HG03460 (cell line): ENCODE data around the gene KASH5.

Experiments
- ATAC-seq: cut with Tn5 transposase; IDR thresholded peaks from one replicate; pipeline ENCODE4 v1.9.1; 2021; ENCODE audit not compliant: unreplicated experiment

The KASH5 gene, protein sequence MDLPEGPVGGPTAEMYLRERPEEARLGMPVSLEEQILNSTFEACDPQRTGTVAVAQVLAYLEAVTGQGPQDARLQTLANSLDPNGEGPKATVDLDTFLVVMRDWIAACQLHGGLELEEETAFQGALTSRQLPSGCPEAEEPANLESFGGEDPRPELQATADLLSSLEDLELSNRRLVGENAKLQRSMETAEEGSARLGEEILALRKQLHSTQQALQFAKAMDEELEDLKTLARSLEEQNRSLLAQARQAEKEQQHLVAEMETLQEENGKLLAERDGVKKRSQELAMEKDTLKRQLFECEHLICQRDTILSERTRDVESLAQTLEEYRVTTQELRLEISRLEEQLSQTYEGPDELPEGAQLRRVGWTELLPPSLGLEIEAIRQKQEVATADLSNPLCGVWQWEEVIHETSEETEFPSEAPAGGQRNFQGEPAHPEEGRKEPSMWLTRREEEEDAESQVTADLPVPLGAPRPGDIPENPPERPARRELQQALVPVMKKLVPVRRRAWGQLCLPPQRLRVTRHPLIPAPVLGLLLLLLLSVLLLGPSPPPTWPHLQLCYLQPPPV

DNA sequence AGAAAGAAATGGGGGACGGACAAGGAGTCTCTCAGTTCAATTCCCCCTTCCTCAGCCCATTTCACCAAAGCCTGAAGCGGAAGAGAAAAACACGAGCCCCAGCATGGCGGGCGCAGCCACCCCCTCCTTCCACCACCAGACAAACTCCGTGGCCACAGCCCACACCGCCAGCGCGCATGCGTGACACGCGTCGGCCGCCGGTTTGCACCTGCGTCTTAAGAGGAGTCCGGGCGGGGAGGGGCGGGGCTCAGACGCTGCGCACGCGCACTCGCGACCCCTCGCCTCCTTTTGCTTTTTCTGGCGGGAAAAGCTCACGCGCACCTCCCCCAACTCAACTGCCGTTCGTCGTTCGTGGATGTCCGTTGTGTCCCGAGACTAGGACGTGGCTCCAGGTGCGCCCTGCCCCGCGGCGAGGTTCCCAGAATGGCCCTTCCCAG lies at the start of gene KASH5:
TSS of gene KASH5 (plus strand) at position 314 of the 437 bp plus-strand sequence. CDS start 2,635 bp downstream, outside the sequence.
- ATAC-seq, result no peak

DNA sequence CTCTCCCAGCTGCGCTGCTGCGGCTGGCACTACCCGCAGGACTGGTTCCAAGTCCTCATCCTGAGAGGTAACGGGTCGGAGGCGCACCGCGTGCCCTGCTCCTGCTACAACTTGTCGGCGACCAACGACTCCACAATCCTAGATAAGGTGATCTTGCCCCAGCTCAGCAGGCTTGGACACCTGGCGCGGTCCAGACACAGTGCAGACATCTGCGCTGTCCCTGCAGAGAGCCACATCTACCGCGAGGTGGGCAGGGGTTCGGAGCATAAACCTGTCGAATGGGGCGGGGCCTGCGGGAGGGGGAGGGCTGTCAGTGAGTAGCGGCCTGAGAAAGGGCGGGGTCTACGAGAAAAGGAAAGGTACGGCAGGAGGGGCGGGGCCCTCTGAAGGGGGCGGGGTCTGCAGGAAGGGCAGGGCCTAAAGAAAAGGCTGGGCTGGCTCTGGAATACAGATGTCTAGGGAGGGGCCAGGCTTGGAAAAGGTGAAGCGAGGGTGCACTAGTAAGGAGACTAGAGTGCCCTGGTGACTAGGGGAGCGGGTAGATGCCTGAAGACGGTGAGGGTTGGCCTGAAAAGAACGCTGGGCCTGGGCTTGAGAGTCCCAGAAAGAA lies 49.3 kb upstream of the KASH5 start:
- ATAC-seq, result no peak

- ATAC-seq, result no peak
These were observed 48.6 kb upstream of the KASH5 start for GRCh38 chr19:49339301-49340068.

- ATAC-seq, result peak; percentile 53
These were observed 47.8 kb upstream of the KASH5 start for GRCh38 chr19:49340069-49340864.

DNA sequence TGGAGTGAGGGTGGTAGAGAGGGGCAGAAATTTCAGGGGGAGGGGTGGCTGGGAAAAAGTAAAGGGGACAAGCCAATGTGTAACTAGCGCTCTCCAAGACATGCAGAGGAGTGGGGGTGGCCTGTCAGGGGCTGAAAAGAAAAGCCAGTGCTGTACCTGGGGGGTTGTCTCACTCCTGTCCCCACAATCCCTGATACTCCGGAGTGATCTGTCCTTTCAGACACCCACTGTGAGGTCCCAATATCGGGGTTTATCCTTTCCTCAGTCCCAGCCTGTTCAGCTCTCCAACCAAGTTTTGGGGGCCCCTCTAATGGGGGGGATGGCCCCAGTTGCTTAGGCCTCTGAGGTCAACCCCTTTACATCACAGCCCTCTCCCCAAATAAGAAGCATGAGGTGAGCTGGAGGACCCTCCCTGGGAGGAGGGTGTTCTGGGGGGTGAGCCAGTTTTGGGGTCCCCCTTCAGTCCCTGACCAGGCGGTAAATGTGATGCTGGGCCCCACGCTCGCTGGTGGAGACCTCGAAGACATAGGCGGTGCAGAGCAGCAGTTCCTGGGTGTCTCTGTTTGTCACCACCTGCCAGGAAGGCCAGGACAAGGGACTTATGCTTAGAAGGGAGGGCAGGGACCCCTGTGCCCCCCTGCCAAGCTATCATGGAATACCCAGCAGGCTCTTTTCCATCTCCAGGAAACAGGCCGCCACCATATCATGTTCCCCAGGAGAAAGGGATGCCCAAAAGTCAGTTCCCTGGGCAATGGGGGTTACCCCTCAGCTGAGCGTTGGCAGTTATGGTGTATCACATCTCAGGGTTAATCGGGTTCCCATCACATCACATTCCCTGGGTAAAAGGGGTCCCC lies 47.0 kb upstream of the KASH5 start:
- no peak for ATAC-seq

DNA sequence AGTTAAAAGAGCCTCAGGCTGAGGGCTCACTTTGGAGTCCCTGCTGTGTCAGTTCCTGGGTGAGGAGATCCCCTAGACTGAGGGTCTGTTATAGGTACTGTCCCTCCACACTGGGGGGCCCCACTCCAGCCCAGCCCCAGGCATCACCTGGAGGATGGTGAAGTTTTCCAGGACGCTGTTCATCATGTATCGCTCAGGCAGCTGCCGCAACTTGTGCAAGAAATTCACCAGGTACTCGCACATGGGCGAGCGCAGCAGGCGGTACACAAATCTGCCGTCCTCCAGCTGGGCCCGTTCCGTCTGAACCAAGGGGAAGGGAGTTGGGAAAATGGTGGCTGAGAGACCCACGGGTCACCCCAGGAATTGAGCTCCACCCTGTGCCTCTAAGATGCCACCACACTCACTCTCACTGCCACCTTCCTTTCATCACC lies 45.7 kb upstream of the KASH5 start:
- no peak for ATAC-seq

GRCh38 chr19:49343123-49343522 lies 44.9 kb upstream of the KASH5 start:
- no peak for ATAC-seq

DNA sequence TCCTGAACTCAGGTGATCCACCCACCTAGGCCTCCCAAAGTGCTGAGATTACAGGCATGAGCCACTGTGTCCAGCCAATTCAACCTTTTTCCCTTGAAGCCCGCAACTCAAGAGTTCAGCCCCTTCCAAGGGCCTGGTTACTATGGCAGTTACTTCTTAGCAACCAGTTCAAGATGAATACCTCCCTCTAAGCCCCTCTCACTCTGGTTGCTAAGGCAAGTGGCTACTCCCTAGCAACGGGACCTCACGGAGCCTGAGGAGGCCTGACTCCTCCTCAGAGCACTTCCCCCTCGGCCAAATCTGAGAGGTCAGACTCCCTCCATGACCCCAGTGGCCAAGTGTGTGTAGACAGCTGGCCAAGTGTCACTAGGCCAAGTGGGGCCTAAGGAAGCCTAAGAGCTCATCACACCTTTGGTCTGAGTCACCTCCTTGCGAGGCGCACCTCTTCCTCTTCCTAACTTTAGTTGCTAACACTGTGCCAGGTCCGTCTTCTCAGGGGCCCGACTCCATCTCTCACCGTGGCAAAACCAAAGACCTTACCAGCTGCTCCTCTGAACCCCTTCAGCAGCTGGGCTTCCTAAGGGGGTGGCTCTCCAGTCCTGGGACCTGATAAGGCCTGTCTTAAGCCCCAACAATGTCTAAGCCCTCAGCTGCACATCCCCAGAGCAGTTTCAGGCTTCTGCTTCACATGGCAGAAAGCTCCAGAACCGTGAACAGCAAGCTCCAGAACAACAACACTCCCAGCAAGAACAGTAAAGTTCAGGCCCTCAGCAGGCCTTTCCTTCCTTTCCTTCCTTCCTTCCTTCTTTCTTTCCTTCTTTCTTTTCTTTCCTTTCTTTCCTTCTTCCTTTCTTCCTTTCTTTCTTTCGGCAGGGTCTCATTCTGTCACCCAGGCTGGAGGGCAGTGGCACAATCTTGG lies 43.3 kb upstream of the KASH5 start:
- ATAC-seq, result no peak

DNA sequence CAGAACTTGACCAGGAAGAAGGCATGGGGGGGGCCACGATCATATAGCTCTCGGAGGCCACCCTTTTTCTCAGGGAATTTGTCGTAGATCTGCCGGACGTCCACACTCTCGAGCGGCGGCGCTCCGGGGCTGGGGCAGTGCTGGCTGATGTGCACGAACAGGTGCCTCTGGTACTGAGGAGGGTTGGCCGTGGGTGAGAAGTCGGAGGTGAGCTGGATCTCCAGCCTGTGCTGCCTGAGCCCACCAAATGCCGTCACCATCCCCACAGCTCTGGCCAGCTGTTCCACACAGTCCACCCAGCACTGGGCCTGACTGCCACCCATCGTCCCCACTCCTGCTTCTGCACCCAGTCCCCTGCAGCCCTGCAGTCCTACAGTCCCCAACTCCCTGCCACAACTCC lies 40.9 kb upstream of the KASH5 start:
- ATAC-seq, result no peak

GRCh38 chr19:49347835-49348234 lies 40.2 kb upstream of the KASH5 start:
- no peak for ATAC-seq

- no peak for ATAC-seq
These were observed 39.5 kb upstream of the KASH5 start for GRCh38 chr19:49348305-49349189.

- ATAC-seq, result no peak
These were observed 38.5 kb upstream of the KASH5 start for GRCh38 chr19:49349567-49349966.

DNA sequence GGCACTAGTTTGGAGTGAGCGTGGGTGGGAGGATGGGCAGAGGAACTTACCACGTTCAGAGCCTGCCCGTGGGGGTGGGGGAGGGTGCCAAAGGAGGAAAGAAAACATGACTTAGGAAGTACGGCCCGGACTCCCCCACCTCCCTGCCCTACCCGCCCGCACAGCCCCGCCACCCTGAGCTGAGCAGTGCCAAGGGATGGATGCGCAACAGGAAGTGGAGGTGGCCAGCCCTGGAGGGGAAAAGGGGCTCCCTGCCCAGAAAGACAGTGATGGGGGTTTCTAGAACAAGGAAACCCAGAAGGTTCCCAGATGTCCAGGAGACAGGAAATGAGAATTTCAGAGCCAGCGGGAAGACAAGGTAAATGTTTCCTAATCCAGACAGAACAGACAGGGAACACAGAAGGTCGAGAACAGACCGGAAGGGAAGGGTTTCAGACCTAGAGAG lies 32.1 kb upstream of the KASH5 start:
- ATAC-seq, result no peak

DNA sequence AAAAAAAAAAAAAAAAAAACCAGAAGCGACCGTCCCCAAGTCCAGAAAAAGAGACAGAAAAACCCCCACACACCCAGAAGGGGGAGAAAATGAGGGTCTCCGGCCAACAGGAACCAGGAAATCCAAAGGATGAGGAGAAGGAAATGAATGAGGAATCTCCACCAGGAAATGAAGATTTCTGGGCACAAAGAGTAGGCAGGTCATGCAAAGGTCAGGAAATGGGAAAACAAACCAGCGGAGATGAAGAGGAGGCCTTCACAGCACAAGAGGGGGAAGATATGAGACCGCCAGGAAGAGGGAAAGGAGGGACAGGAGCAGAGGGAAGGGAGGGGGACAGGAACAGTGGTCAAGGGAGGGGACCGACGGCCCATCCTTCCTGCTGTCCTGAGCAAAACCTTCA lies 31.7 kb upstream of the KASH5 start:
- no peak for ATAC-seq

DNA sequence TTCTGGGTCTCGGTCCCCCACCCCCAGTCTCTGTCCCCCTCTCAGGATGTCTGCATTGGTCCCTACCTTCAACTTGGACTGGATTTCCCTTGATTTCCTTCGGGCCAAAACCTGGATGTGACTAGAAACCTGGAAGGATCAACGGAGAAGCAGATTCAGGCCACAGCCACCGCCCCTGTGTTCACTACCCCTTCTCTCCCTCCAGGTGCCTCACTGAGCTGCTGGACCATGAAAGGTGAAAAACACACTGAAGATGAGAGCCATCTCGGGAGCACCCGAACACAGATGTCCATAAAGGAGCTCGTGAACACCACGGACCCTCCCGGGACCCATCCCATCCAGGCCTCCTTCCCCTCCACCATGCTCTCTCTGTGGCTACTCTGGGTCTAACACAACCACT lies 30.9 kb upstream of the KASH5 start:
- ATAC-seq, result no peak

DNA sequence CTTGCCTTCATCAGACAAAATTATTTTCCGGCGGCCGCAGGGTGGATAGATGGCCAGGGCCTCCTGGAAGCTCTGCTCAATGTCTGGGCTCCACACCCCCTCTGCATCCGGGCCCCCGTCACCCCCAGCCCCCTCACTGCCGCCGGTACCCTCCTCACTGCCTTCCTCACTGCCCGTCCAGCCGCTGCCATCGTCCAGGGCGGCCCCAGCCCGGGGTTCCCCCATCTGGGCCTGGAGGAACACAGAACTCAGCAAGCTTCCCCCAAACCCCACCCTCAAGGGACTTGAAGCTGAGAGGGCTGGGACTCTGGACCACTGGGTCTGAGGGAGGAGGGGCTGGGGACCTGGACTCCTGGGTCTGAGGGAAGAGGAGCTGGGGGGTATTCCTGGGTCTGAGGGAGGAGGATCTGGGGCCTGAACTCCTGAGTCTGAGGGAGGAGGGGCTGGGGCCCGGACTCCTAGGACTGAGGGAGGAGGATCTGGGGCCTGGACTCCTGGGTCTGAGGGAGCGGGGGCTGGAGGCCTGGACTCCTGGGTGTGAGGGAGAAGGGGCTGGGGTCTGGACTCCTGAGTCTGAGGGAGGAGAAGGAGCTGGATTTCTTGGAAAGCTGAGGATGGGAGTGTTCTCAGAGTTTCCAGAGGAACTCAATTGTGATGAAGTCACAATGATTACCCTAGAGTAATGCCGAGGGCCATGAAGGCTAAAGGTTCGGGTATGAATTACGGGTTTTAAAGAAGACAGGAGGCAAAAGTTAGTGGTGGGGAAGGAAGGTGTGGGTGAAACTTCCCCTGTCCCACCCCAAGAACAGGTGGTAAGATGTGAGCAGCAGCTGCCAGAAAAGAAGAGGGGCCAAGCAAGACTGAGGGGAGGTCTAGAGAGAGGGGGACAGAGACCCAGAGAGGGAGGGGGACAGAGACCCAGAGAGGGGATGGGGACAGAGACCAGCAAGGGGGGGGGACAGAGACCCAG lies 27.9 kb upstream of the KASH5 start:
- ATAC-seq, result no peak
